ENCODE measurements around the gene ST3GAL2. TPM values are rescaled to one million over a fixed set of nuclear protein-coding genes. Genes with fewer than 3 reads are reported as not detected.

ST3GAL2 gene
- total RNA-seq, 1 donor from 2014 or later: 71.9 TPM

GRCh38 chr16:70402916-70403659, 35.8 kb downstream of the ST3GAL2 start:
- no peaks in the 10 kb centered on the region for H3K9me3 Mint-ChIP-seq (ENCODE audit: low read depth)
- no peaks in the 10 kb centered on the region for H3K27me3 Mint-ChIP-seq (ENCODE audit: low read depth)

GRCh38 chr16:70399951-70400350, 38.9 kb downstream of the ST3GAL2 start:
- H3K27ac Mint-ChIP-seq (ENCODE audit: unreplicated experiment): no peak overlapping the region

More at GRCh38 chr16:70402916-70403659, 35.8 kb downstream of the ST3GAL2 start:
- H3K4me1 Mint-ChIP-seq (ENCODE audit: low read depth): peaks cover 27% of the 10 kb centered on the region
- no peak overlapping the region for H3K4me3 Mint-ChIP-seq (ENCODE audit: unreplicated experiment)
- no peak for DNase-seq (ENCODE audit: low spot score)
- peaks cover 7% of the 10 kb centered on the region for H3K36me3 Mint-ChIP-seq (ENCODE audit: low read depth)
- TF ChIP-seq CTCF (IDR thresholded peaks at IDR 0.05): no peak
- H3K27ac Mint-ChIP-seq (ENCODE audit: unreplicated experiment): no peak overlapping the region

GRCh38 chr16:70399381-70399780, 39.5 kb downstream of the ST3GAL2 start:
- no peak for DNase-seq (ENCODE audit: low spot score)
- no peaks in the 10 kb centered on the region for H3K27me3 Mint-ChIP-seq (ENCODE audit: low read depth)
- H3K4me3 Mint-ChIP-seq (ENCODE audit: unreplicated experiment): no peak overlapping the region
- TF ChIP-seq CTCF (IDR thresholded peaks at IDR 0.05): no peak
- no peak overlapping the region for H3K27ac Mint-ChIP-seq (ENCODE audit: unreplicated experiment)
- H3K4me1 Mint-ChIP-seq (ENCODE audit: low read depth): peaks cover 13% of the 10 kb centered on the region
- H3K9me3 Mint-ChIP-seq (ENCODE audit: low read depth): no peaks in the 10 kb centered on the region
- peaks cover 7% of the 10 kb centered on the region for H3K36me3 Mint-ChIP-seq (ENCODE audit: low read depth)

More at GRCh38 chr16:70399951-70400350, 38.9 kb downstream of the ST3GAL2 start:
- no peak overlapping the region for H3K4me3 Mint-ChIP-seq (ENCODE audit: unreplicated experiment)
- H3K27me3 Mint-ChIP-seq (ENCODE audit: low read depth): no peaks in the 10 kb centered on the region
- H3K9me3 Mint-ChIP-seq (ENCODE audit: low read depth): no peaks in the 10 kb centered on the region
- no peak for TF ChIP-seq CTCF (IDR thresholded peaks at IDR 0.05)
- H3K36me3 Mint-ChIP-seq (ENCODE audit: low read depth): peaks cover 7% of the 10 kb centered on the region
- DNase-seq (ENCODE audit: low spot score): no peak
- peaks cover 19% of the 10 kb centered on the region for H3K4me1 Mint-ChIP-seq (ENCODE audit: low read depth)

GRCh38 chr16:70398177-70398743, 40.6 kb downstream of the ST3GAL2 start:
- H3K4me1 Mint-ChIP-seq (ENCODE audit: low read depth): peaks cover 6% of the 10 kb centered on the region
- TF ChIP-seq CTCF (IDR thresholded peaks at IDR 0.05): no peak
- DNase-seq (ENCODE audit: low spot score): no peak
- no peak overlapping the region for H3K4me3 Mint-ChIP-seq (ENCODE audit: unreplicated experiment)
- H3K36me3 Mint-ChIP-seq (ENCODE audit: low read depth): peaks cover 9% of the 10 kb centered on the region
- no peaks in the 10 kb centered on the region for H3K27me3 Mint-ChIP-seq (ENCODE audit: low read depth)
- no peaks in the 10 kb centered on the region for H3K9me3 Mint-ChIP-seq (ENCODE audit: low read depth)
- no peak overlapping the region for H3K27ac Mint-ChIP-seq (ENCODE audit: unreplicated experiment)

- no peak overlapping the region for H3K4me3 Mint-ChIP-seq (ENCODE audit: unreplicated experiment)
- peaks cover 15% of the 10 kb centered on the region for H3K4me1 Mint-ChIP-seq (ENCODE audit: low read depth)
- no peaks in the 10 kb centered on the region for H3K27me3 Mint-ChIP-seq (ENCODE audit: low read depth)
- H3K27ac Mint-ChIP-seq (ENCODE audit: unreplicated experiment): no peak overlapping the region
- peaks cover 9% of the 10 kb centered on the region for H3K36me3 Mint-ChIP-seq (ENCODE audit: low read depth)
- no peak for TF ChIP-seq CTCF (IDR thresholded peaks at IDR 0.05)
- DNase-seq (ENCODE audit: low spot score): no peak
- no peaks in the 10 kb centered on the region for H3K9me3 Mint-ChIP-seq (ENCODE audit: low read depth)
These were observed 42.5 kb downstream of the ST3GAL2 start for GRCh38 chr16:70396246-70396904.

Measured in chondrocyte (in vitro differentiated cells).